GM12801 (cell line): Measurements from ENCODE around the gene OR5T3.

Experiments
- TF ChIP-seq, protein P1 (sequence below): IDR thresholded peaks from one replicate; pipeline ENCODE4 v1.5.1; 2011; ENCODE audit warnings: control low read depth; ENCODE audit not compliant: insufficient read length; ENCODE audit errors: extremely low read depth

Gene OR5T3

DNA sequence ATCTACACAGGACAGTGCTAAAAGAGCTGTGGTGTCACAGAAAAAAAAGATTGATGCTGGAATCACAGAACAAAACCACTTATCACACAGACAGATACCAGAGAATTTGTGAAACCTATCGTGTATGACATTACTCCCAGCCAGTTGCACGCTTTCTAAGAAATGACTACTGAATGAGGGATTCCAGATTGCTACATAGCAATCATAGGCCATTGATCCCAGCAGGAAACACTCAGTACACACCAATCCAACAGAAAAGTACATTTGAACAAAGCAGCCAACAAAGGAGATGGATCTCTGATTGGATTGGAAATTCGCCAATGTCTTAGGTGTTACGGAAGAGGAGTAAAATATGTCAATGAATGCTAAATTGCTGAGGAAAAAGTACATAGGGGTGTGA, 44.8 kb downstream of the OR5T3 start:
- TF ChIP-seq, protein P1, sequence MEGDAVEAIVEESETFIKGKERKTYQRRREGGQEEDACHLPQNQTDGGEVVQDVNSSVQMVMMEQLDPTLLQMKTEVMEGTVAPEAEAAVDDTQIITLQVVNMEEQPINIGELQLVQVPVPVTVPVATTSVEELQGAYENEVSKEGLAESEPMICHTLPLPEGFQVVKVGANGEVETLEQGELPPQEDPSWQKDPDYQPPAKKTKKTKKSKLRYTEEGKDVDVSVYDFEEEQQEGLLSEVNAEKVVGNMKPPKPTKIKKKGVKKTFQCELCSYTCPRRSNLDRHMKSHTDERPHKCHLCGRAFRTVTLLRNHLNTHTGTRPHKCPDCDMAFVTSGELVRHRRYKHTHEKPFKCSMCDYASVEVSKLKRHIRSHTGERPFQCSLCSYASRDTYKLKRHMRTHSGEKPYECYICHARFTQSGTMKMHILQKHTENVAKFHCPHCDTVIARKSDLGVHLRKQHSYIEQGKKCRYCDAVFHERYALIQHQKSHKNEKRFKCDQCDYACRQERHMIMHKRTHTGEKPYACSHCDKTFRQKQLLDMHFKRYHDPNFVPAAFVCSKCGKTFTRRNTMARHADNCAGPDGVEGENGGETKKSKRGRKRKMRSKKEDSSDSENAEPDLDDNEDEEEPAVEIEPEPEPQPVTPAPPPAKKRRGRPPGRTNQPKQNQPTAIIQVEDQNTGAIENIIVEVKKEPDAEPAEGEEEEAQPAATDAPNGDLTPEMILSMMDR, result no peak
